ENCODE results near the gene SLC26A8.

The SLC26A8 gene

DNA sequence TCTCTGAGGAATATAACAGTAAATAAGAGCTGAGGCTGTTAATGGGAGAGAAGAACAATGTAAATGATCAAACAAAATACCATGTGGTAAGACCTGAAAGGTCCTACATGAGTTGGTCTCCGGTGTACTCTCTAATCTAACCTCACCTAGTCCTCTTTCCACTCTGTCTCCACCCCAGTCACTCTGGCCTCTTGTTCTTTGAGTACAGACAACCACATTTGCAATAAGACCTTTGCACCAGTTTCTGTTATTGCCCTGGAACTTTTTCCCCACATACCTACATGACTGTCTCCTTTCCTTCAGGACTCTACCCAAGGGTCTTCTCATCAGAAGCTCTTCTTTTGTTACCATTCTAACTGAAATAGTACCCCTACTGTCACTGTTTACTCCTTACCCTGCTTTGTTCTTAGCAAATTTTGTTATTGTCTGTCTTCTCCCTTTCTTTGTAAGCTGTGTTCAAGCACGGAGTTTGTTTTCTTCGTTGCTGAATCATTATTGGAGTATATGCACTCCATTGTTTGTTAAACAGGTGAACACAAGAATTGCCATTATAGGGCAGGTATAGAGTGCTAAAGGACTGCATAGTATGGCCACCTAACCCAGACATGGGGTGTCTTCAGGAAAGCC is 40.4 kb upstream of the SLC26A8 start:
- Histone ChIP-seq H3K27me3 (ENCODE audit: insufficient read depth, low read length) (no peaks in the 10 kb centered on the region), H3K4me1 (ENCODE audit: insufficient read depth, low read length) (no peaks in the 10 kb centered on the region), H3K27ac (ENCODE audit: low read length) (no peak overlapping the region), H3K4me3 (ENCODE audit: low read length) (no peak overlapping the region), H3K9me3 (ENCODE audit: insufficient read depth, low read depth, low read length) (no peaks in the 10 kb centered on the region), H3K36me3 (ENCODE audit: insufficient read depth, low read depth, low read length) (peaks cover 14% of the 10 kb centered on the region), H3K9ac (ENCODE audit: low read depth, low read length) (no peak overlapping the region)

DNA sequence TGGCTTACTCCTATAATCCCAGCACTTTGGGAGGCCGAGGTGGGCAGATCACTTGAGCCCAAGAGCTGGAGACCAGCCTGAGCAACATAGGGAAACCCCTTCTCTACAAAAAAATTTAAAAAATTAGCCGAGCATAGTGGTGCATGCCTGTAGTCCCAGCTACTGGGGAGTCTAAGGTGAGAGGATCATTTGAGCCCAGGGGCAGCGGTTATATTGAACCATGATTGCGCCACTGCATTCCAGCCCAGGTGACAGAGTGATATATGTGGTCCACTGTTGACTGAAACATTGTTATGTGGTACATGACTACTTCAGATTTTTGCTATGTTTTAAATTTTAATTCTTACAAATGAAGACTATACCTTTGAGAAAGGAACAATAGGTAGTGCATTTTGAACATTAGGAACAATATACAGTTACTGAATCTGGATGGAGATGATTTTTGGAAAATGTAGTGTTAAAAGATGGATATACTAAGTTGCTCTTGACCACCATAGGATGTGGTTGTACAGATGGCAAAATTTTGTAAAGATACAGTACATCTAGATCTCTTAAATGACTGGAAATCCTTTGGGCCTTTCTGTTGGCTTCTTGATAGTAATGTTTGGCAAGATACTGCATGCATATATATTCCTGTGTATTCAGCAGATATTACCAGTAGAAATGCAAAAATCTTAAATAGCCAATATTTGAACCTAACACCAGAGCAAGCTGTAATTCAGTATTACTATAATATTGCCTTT is 39.0 kb upstream of the SLC26A8 start:
- H3K36me3 ChIP-seq (ENCODE audit: insufficient read depth, low read depth, low read length) = peaks cover 22% of the 10 kb centered on the region

DNA sequence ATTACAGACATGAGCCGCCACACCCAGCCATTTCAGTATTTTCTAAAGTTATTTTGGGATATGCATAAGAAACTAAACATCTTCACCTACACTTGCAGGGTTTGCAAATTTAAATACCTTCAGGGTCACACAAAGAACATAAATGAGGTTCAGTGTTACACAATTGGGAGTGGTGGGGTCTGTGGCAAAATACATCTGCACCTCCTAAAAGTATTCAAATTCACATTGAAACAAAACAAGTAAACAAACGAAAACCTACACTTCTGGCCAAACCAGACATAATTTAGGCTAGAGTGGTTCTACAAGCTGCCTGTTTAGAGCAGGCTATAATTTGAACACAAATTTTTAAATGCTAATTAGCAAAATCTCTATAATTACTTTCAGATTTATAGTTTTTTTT is 37.8 kb upstream of the SLC26A8 start:
- Histone ChIP-seq H3K27ac (ENCODE audit: low read length) (no peak overlapping the region), H3K4me3 (ENCODE audit: low read length) (no peak overlapping the region), H3K9me3 (ENCODE audit: insufficient read depth, low read depth, low read length) (no peaks in the 10 kb centered on the region), H3K27me3 (ENCODE audit: insufficient read depth, low read length) (no peaks in the 10 kb centered on the region), H3K36me3 (ENCODE audit: insufficient read depth, low read depth, low read length) (peaks cover 22% of the 10 kb centered on the region), H3K4me1 (ENCODE audit: insufficient read depth, low read length) (no peaks in the 10 kb centered on the region), H3K9ac (ENCODE audit: low read depth, low read length) (no peak overlapping the region)

More for the DNA sequence above, 39.0 kb upstream of the SLC26A8 start:
- H3K27me3 ChIP-seq (ENCODE audit: insufficient read depth, low read length) = no peaks in the 10 kb centered on the region
- H3K9ac ChIP-seq (ENCODE audit: low read depth, low read length) = no peak overlapping the region
- H3K9me3 ChIP-seq (ENCODE audit: insufficient read depth, low read depth, low read length) = no peaks in the 10 kb centered on the region
- H3K27ac ChIP-seq (ENCODE audit: low read length) = no peak overlapping the region
- H3K4me3 ChIP-seq (ENCODE audit: low read length) = no peak overlapping the region
- H3K4me1 ChIP-seq (ENCODE audit: insufficient read depth, low read length) = no peaks in the 10 kb centered on the region

DNA sequence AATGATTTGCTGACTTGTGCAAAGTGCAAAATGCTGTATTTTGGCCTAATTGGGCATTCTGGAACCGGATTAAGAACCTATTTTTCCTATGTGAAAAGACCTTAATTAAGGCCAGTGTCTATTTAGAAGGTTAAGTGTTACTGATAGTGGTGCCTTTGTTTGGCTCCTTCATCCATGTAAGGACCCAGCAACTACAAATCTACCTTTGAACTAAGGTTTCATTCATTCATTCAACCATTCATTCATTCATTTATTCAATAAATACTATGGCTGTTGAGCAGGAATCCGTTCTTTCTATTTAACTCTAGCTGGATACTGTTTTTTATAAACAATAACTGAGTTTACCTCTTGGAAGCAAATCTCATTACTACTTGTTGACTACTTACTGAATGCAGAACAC is 36.8 kb upstream of the SLC26A8 start:
- no peaks in the 10 kb centered on the region for H3K4me1 ChIP-seq (ENCODE audit: insufficient read depth, low read length)
- H3K9ac ChIP-seq (ENCODE audit: low read depth, low read length) = no peak overlapping the region
- no peaks in the 10 kb centered on the region for H3K27me3 ChIP-seq (ENCODE audit: insufficient read depth, low read length)
- H3K9me3 ChIP-seq (ENCODE audit: insufficient read depth, low read depth, low read length) = no peaks in the 10 kb centered on the region
- H3K4me3 ChIP-seq (ENCODE audit: low read length) = no peak overlapping the region
- H3K27ac ChIP-seq (ENCODE audit: low read length) = no peak overlapping the region
- H3K36me3 ChIP-seq (ENCODE audit: insufficient read depth, low read depth, low read length) = peaks cover 22% of the 10 kb centered on the region

DNA sequence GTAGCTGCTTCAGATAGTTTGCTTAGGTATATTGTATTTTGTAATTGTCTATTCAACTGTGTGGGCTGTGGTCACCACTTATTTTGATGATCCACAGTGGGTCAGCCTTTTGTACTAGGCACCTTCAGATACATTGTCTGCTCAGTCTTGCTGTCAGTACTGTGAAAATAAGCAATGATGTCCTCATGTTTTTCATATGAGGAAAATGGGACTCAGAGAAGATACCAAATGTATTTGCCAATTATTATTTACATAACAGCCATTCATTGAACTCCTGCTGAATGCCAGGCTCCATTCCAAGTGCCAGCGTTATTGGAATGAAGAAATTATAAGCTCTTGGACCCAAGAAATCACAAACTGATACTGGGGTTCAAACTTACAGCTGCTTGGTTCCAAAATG is 31.7 kb upstream of the SLC26A8 start:
- Histone ChIP-seq H3K36me3 (ENCODE audit: insufficient read depth, low read depth, low read length) (peaks cover 42% of the 10 kb centered on the region), H3K4me3 (ENCODE audit: low read length) (no peak overlapping the region), H3K9ac (ENCODE audit: low read depth, low read length) (no peak overlapping the region), H3K27ac (ENCODE audit: low read length) (no peak overlapping the region), H3K4me1 (ENCODE audit: insufficient read depth, low read length) (no peaks in the 10 kb centered on the region), H3K27me3 (ENCODE audit: insufficient read depth, low read length) (no peaks in the 10 kb centered on the region), H3K9me3 (ENCODE audit: insufficient read depth, low read depth, low read length) (no peaks in the 10 kb centered on the region)

DNA sequence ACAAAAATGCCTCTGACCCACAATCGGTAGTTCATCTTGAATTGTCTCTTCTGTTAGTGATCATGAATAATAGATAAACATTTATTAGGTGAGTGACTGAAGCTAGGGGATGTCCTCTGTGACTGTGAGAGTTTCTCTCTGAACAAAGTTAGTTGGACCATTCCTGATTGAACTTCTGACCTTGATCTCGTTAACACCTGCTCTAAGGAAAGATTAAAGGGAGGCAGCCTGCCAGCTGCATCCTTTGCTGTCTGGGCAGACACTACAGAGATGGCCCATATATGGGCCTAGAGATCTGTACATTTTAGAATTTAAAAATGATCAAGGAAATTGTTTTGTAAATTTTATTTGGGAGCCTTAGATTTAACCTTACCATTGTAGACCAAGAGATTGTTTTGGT is 30.5 kb upstream of the SLC26A8 start:
- Histone ChIP-seq H3K27me3 (ENCODE audit: insufficient read depth, low read length) (no peaks in the 10 kb centered on the region), H3K36me3 (ENCODE audit: insufficient read depth, low read depth, low read length) (peaks cover 30% of the 10 kb centered on the region; the same call in 1 of the 2 replicates), H3K9me3 (ENCODE audit: insufficient read depth, low read depth, low read length) (no peaks in the 10 kb centered on the region), H3K4me3 (ENCODE audit: low read length) (no peak overlapping the region), H3K27ac (ENCODE audit: low read length) (no peak overlapping the region), H3K4me1 (ENCODE audit: insufficient read depth, low read length) (no peaks in the 10 kb centered on the region), H3K9ac (ENCODE audit: low read depth, low read length) (no peak overlapping the region)

DNA sequence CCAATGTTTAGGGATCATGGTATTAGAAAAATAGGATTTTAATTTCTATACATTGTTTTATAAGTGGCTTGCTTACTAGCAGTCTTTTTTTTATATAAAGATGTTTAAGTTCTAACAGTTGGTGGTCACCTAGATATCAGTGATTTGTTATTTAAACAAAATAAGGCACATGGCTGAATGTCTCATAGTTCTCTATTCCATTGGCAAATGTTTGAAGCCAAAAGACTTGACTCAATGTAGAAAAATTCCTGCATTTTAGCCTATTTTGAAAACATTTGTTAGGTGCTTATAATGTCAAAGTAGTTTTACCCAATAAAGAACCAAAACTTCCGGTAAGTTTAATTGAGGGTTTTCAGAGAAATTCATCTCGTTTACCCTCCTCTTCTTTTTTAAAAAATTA is 30.0 kb upstream of the SLC26A8 start:
- no peak overlapping the region for H3K4me3 ChIP-seq (ENCODE audit: low read length)
- H3K9ac ChIP-seq (ENCODE audit: low read depth, low read length) = no peak overlapping the region
- peaks cover 24% of the 10 kb centered on the region; the same call in 1 of the 2 replicates for H3K36me3 ChIP-seq (ENCODE audit: insufficient read depth, low read depth, low read length)
- no peaks in the 10 kb centered on the region for H3K9me3 ChIP-seq (ENCODE audit: insufficient read depth, low read depth, low read length)
- H3K27me3 ChIP-seq (ENCODE audit: insufficient read depth, low read length) = no peaks in the 10 kb centered on the region
- H3K27ac ChIP-seq (ENCODE audit: low read length) = no peak overlapping the region
- no peaks in the 10 kb centered on the region for H3K4me1 ChIP-seq (ENCODE audit: insufficient read depth, low read length)

DNA sequence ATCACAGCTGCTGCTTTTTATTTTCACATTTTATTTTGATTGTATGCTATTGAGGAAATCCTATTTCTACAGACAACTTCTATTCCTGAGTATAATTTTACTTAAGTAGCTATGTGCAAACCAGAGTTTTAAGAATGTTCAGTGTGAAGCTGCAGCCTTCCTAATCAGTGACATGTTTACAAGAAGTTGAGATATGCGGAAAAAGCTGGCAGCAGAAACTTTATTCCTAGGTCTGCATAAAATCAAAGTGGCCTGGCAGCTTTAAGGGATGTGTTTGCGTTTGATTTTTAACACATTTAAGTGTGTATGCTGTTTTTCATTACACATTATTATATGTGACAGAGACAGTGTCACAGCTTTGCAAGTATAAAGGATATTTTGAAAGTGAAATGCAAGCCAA is 29.4 kb upstream of the SLC26A8 start:
- no peaks in the 10 kb centered on the region for H3K9me3 ChIP-seq (ENCODE audit: insufficient read depth, low read depth, low read length)
- H3K27ac ChIP-seq (ENCODE audit: low read length) = no peak overlapping the region
- H3K36me3 ChIP-seq (ENCODE audit: insufficient read depth, low read depth, low read length) = peaks cover 22% of the 10 kb centered on the region; the same call in 1 of the 2 replicates
- H3K9ac ChIP-seq (ENCODE audit: low read depth, low read length) = no peak overlapping the region
- H3K27me3 ChIP-seq (ENCODE audit: insufficient read depth, low read length) = no peaks in the 10 kb centered on the region
- H3K4me1 ChIP-seq (ENCODE audit: insufficient read depth, low read length) = no peaks in the 10 kb centered on the region; the same call in 1 of the 2 replicates
- no peak overlapping the region for H3K4me3 ChIP-seq (ENCODE audit: low read length)

DNA sequence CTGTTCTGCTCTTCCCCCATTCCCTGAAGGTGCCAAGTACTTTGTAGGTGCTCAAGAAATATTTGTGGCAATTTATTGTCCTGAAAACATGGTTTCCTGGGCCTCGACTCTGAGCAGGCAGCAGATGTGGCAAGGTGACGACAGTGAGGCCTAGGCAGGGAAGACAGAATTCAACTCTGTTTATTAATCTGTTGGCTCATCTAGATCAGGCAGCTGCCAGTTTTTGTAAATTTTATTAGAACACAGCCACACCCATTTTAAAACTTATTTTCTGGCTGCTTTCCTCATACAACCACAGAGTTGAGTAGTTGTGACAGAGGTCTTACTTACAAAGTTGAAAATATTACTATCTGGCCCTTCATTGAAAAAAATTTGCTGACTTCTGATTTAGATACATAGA is 27.7 kb upstream of the SLC26A8 start:
- no peak overlapping the region for H3K27ac ChIP-seq (ENCODE audit: low read length)
- H3K9ac ChIP-seq (ENCODE audit: low read depth, low read length) = no peak overlapping the region
- H3K36me3 ChIP-seq (ENCODE audit: insufficient read depth, low read depth, low read length) = peaks cover 22% of the 10 kb centered on the region; the same call in 1 of the 2 replicates
- H3K4me3 ChIP-seq (ENCODE audit: low read length) = no peak overlapping the region
- no peaks in the 10 kb centered on the region; the same call in 1 of the 2 replicates for H3K4me1 ChIP-seq (ENCODE audit: insufficient read depth, low read length)
- H3K27me3 ChIP-seq (ENCODE audit: insufficient read depth, low read length) = no peaks in the 10 kb centered on the region
- H3K9me3 ChIP-seq (ENCODE audit: insufficient read depth, low read depth, low read length) = no peaks in the 10 kb centered on the region

DNA sequence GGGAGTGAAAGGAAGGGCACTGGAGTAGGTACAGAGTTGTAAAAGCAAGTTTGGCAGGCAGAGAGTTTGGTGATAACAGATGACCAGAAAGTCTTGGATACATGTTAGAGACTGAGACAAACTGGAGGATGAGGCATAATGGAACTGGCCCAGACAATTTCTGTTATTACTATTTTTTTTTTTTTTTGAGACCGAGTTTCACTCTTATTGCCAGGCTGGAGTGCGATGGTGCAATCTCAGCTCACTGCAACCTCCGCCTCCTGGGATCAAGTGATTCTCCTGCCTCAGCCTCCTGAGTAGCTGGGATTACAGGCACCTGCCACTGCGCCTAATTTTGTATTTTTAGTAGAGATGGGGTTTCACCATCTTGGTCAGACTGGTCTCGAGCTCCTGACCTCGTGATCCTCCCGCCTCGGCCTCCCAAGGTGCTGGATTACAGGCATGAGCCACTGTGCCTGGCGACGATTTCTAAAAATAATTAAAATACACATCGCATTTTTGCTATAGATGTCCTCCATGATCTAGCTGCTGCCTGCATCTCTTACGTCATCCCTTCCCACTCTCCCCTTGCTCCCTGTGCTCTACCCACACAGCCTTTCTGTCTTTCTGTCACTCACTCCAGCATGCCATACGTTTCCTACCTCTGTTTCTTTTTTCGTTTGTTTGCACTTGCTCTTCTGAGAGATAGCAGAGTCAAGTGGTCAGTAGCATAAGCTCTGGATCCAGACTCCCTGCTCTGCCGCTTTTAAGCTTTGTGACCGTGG is 26.7 kb upstream of the SLC26A8 start:
- Histone ChIP-seq H3K4me1 (ENCODE audit: insufficient read depth, low read length) (no peaks in the 10 kb centered on the region; the same call in 1 of the 2 replicates), H3K9me3 (ENCODE audit: insufficient read depth, low read depth, low read length) (no peaks in the 10 kb centered on the region), H3K27me3 (ENCODE audit: insufficient read depth, low read length) (no peaks in the 10 kb centered on the region), H3K27ac (ENCODE audit: low read length) (no peak overlapping the region), H3K36me3 (ENCODE audit: insufficient read depth, low read depth, low read length) (peaks cover 22% of the 10 kb centered on the region; the same call in 1 of the 2 replicates), H3K9ac (ENCODE audit: low read depth, low read length) (no peak overlapping the region), H3K4me3 (ENCODE audit: low read length) (no peak overlapping the region)

DNA sequence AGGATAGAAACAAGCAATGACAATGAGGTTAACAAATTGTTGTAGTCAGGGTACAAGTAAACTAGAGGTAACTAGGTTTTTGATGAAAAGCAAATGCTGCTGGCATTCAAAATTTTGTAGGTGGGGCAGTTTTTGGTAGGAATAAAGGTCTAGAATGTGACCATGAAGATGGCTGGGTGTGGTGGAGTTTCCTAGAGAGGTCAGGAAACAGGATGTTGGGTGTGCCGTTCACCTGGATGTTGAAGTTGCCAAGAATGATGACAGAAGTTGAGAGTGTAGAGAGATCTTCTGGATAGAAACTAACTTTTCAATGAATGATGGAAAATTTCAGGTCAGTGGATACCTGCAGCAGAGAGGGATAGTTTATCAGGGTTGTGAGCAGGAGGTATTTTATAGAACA is 25.9 kb upstream of the SLC26A8 start:
- Histone ChIP-seq H3K4me1 (ENCODE audit: insufficient read depth, low read length) (no peaks in the 10 kb centered on the region; the same call in 1 of the 2 replicates), H3K4me3 (ENCODE audit: low read length) (no peak overlapping the region), H3K27ac (ENCODE audit: low read length) (no peak overlapping the region), H3K36me3 (ENCODE audit: insufficient read depth, low read depth, low read length) (peaks cover 22% of the 10 kb centered on the region; the same call in 1 of the 2 replicates), H3K9me3 (ENCODE audit: insufficient read depth, low read depth, low read length) (no peaks in the 10 kb centered on the region), H3K27me3 (ENCODE audit: insufficient read depth, low read length) (no peaks in the 10 kb centered on the region), H3K9ac (ENCODE audit: low read depth, low read length) (no peak overlapping the region)
